WTC11 (cell line): Measurements from ENCODE around the gene ELFN1. TPM values are rescaled to one million over a fixed set of nuclear protein-coding genes. Genes with fewer than 3 reads are reported as not detected.
A peak's percentile ranks its signal among the peaks of the same experiment; 100 is the strongest.

Experiments used
- ATAC-seq: fragments of 200-7000 bp; cut with Tn5 transposase; 2 replicates; pipeline ENCODE4 v1.10.0; 2021; ENCODE audit warnings: mild to moderate bottlenecking, moderate library complexity
- CTCF ChIA-PET: fragments of 300-600 bp; sonication (Branson Sonifier 250); formaldehyde crosslinking; loops from one replicate; lab custom pipeline; 2021; ENCODE audit warnings: antibody characterized with exemption; lab: Charles Lee
- POLR2A ChIA-PET: fragments of 350-600 bp; sonication (Branson Sonifier 250); formaldehyde crosslinking; loops from one replicate; lab custom pipeline; 2021; ENCODE audit warnings: antibody characterized with exemption; lab: Charles Lee
- DNase-seq: peaks from one replicate; pipeline ENCODE4 v3.0.0; 2021; ENCODE audit warnings: low spot score
- H3K27ac Mint-ChIP-seq: 2 replicates; pipeline ENCODE4 v1.8.0; 2021; ENCODE audit warnings: mixed read lengths
- H3K27me3 Mint-ChIP-seq: 2 replicates; pipeline ENCODE4 v1.8.0; 2021; ENCODE audit warnings: low read depth, mild to moderate bottlenecking, moderate library complexity, mixed read lengths
- H3K36me3 Mint-ChIP-seq: 2 replicates; pipeline ENCODE4 v1.8.0; 2021; ENCODE audit warnings: mixed read lengths
- H3K4me1 Mint-ChIP-seq: 2 replicates; pipeline ENCODE4 v1.8.0; 2022; ENCODE audit warnings: mixed read lengths
- H3K4me3 Mint-ChIP-seq: 2 replicates; pipeline ENCODE4 v1.8.0; 2021; ENCODE audit warnings: mild to moderate bottlenecking, moderate library complexity, mixed read lengths
- H3K9me3 Mint-ChIP-seq: 2 replicates; pipeline ENCODE4 v1.8.0; 2021; ENCODE audit warnings: mixed read lengths
- CREM ChIP-seq: sonication (generic); formaldehyde crosslinking; IDR thresholded peaks from 2 replicates; pipeline ENCODE4 v1.8.1; 2022; ENCODE audit warnings: mild to moderate bottlenecking, missing genetic modification reagents, moderate library complexity
- EMX1 ChIP-seq: fragments of 250-450 bp; sonication (Bioruptor Pico); IDR thresholded peaks from 2 replicates; pipeline ENCODE4 v1.8.0; 2021; ENCODE audit warnings: mild to moderate bottlenecking
- FOXK1 ChIP-seq: sonication (generic); formaldehyde crosslinking; IDR thresholded peaks from 2 replicates; pipeline ENCODE4 v1.8.0; 2022; ENCODE audit warnings: mild to moderate bottlenecking, moderate library complexity, missing genetic modification reagents
- GTF2I ChIP-seq: fragments of 250-450 bp; sonication (Bioruptor Pico); conservative IDR thresholded peaks from 2 replicates; pipeline ENCODE4 v1.4.0; 2021; ENCODE audit warnings: mild to moderate bottlenecking
- NFATC4 ChIP-seq: fragments of 250-450 bp; sonication (Bioruptor Pico); IDR thresholded peaks from 2 replicates; pipeline ENCODE4 v1.9.0; 2021; ENCODE audit warnings: mild to moderate bottlenecking
- NR3C1 ChIP-seq: sonication (generic); formaldehyde crosslinking; conservative IDR thresholded peaks from 2 replicates; pipeline ENCODE4 v1.8.1; 2023; ENCODE audit warnings: low read depth, mild to moderate bottlenecking, missing genetic modification reagents
- PRRX2 ChIP-seq: fragments of 250-450 bp; sonication (Bioruptor Pico); IDR thresholded peaks from 2 replicates; pipeline ENCODE4 v1.8.0; 2021; ENCODE audit warnings: mild to moderate bottlenecking
- RORB ChIP-seq: fragments of 250-450 bp; sonication (Bioruptor Pico); IDR thresholded peaks from 2 replicates; pipeline ENCODE4 v1.9.0; 2021; ENCODE audit warnings: mild to moderate bottlenecking
- SMAD3 ChIP-seq: sonication (generic); formaldehyde crosslinking; IDR thresholded peaks from 2 replicates; pipeline ENCODE4 v1.8.0; 2022; ENCODE audit warnings: missing genetic modification reagents, mild to moderate bottlenecking, borderline replicate concordance
- SOX15 ChIP-seq: fragments of 250-450 bp; sonication (Bioruptor Pico); IDR thresholded peaks from 2 replicates; pipeline ENCODE4 v1.9.0; 2021; ENCODE audit warnings: mild to moderate bottlenecking
- TCF7 ChIP-seq: sonication (generic); formaldehyde crosslinking; IDR thresholded peaks from 2 replicates; pipeline ENCODE4 v1.8.0; 2022; ENCODE audit warnings: mild to moderate bottlenecking, low read depth, missing genetic modification reagents, moderate library complexity
- ZNF263 ChIP-seq: sonication (generic); formaldehyde crosslinking; IDR thresholded peaks from 2 replicates; pipeline ENCODE4 v1.8.1; 2022; ENCODE audit warnings: low read depth, mild to moderate bottlenecking, moderate library complexity, missing genetic modification reagents
- ZNF317 ChIP-seq: sonication (generic); formaldehyde crosslinking; IDR thresholded peaks from 2 replicates; pipeline ENCODE4 v1.8.1; 2023; ENCODE audit warnings: low read depth, mild to moderate bottlenecking, moderate library complexity, missing genetic modification reagents, borderline replicate concordance
- ZNF396 ChIP-seq: fragments of 250-450 bp; sonication (Bioruptor Pico); IDR thresholded peaks from 2 replicates; pipeline ENCODE4 v1.8.0; 2021; ENCODE audit warnings: mild to moderate bottlenecking, moderate library complexity, borderline replicate concordance
- total RNA-seq: library from RNA; stranded (reverse); gene quantifications from 3 replicates; pipeline ENCODE4 v1.2.3, GENCODE V29; 2021
- TF ChIP-seq, protein P1 (sequence below): fragments of 250-450 bp; sonication (Bioruptor Pico); IDR thresholded peaks from 2 replicates; pipeline ENCODE4 v1.9.0; 2021; ENCODE audit warnings: mild to moderate bottlenecking, borderline replicate concordance
- TF ChIP-seq, protein P2 (sequence below): sonication (generic); formaldehyde crosslinking; IDR thresholded peaks from 2 replicates; pipeline ENCODE4 v1.8.0; 2023; ENCODE audit warnings: mild to moderate bottlenecking, missing genetic modification reagents
- TF ChIP-seq, protein P3 (sequence below): sonication (generic); formaldehyde crosslinking; IDR thresholded peaks from 2 replicates; pipeline ENCODE4 v1.8.1; 2023; ENCODE audit warnings: mild to moderate bottlenecking, missing genetic modification reagents, borderline replicate concordance
- TF ChIP-seq, protein P4 (sequence below): sonication (generic); formaldehyde crosslinking; IDR thresholded peaks from 2 replicates; pipeline ENCODE4 v1.8.0; 2022; ENCODE audit warnings: mild to moderate bottlenecking, missing genetic modification reagents
- TF ChIP-seq, protein P5 (sequence below): sonication (generic); formaldehyde crosslinking; IDR thresholded peaks from 2 replicates; pipeline ENCODE4 v1.8.0; 2023; ENCODE audit warnings: missing genetic modification reagents, mild to moderate bottlenecking, borderline replicate concordance

The ELFN1 gene
- total RNA-seq, 1 experiment from 2014 or later = 4.6 TPM

DNA sequence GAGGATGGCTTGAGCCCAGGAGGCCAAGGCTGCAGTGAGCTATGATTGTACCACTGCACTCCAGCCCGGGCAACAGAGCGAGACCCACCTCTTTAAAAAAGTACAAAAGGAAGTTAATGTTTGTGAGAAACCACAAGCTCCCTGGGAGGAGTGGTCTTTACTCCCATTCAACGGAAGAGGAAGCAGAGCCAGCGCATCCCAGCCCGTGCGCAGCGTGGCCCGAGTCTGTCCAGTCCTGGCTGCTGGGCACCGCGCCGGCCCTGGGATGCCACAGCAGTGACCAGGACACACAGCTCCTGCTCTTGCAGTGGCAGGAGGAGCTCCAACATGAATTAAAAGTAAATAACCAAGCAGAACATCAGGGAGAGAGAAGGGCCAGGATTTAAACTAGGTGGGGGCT is 68.4 kb downstream of the ELFN1 start:
- Mint-ChIP-seq H3K4me3 (no peak overlapping the region), H3K36me3 (no peaks in the 10 kb centered on the region), H3K27me3 (no peaks in the 10 kb centered on the region), H3K4me1 (no peaks in the 10 kb centered on the region)
- ChIA-PET POLR2A (no interaction called here), CTCF (no interaction called here)
- ATAC-seq = no peak
- no peak for DNase-seq
- TF ChIP-seq, protein P1, sequence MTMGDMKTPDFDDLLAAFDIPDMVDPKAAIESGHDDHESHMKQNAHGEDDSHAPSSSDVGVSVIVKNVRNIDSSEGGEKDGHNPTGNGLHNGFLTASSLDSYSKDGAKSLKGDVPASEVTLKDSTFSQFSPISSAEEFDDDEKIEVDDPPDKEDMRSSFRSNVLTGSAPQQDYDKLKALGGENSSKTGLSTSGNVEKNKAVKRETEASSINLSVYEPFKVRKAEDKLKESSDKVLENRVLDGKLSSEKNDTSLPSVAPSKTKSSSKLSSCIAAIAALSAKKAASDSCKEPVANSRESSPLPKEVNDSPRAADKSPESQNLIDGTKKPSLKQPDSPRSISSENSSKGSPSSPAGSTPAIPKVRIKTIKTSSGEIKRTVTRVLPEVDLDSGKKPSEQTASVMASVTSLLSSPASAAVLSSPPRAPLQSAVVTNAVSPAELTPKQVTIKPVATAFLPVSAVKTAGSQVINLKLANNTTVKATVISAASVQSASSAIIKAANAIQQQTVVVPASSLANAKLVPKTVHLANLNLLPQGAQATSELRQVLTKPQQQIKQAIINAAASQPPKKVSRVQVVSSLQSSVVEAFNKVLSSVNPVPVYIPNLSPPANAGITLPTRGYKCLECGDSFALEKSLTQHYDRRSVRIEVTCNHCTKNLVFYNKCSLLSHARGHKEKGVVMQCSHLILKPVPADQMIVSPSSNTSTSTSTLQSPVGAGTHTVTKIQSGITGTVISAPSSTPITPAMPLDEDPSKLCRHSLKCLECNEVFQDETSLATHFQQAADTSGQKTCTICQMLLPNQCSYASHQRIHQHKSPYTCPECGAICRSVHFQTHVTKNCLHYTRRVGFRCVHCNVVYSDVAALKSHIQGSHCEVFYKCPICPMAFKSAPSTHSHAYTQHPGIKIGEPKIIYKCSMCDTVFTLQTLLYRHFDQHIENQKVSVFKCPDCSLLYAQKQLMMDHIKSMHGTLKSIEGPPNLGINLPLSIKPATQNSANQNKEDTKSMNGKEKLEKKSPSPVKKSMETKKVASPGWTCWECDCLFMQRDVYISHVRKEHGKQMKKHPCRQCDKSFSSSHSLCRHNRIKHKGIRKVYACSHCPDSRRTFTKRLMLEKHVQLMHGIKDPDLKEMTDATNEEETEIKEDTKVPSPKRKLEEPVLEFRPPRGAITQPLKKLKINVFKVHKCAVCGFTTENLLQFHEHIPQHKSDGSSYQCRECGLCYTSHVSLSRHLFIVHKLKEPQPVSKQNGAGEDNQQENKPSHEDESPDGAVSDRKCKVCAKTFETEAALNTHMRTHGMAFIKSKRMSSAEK = no peak
- TF ChIP-seq NFATC4 (CRISPR knock-in tag) = no peak
- no peak for TF ChIP-seq SMAD3 (CRISPR knock-in tag)
- no peak for TF ChIP-seq RORB (CRISPR knock-in tag)
- no peak for TF ChIP-seq ZNF396 (CRISPR knock-in tag)
- TF ChIP-seq PRRX2 (CRISPR knock-in tag) = no peak
- TF ChIP-seq, protein P2, sequence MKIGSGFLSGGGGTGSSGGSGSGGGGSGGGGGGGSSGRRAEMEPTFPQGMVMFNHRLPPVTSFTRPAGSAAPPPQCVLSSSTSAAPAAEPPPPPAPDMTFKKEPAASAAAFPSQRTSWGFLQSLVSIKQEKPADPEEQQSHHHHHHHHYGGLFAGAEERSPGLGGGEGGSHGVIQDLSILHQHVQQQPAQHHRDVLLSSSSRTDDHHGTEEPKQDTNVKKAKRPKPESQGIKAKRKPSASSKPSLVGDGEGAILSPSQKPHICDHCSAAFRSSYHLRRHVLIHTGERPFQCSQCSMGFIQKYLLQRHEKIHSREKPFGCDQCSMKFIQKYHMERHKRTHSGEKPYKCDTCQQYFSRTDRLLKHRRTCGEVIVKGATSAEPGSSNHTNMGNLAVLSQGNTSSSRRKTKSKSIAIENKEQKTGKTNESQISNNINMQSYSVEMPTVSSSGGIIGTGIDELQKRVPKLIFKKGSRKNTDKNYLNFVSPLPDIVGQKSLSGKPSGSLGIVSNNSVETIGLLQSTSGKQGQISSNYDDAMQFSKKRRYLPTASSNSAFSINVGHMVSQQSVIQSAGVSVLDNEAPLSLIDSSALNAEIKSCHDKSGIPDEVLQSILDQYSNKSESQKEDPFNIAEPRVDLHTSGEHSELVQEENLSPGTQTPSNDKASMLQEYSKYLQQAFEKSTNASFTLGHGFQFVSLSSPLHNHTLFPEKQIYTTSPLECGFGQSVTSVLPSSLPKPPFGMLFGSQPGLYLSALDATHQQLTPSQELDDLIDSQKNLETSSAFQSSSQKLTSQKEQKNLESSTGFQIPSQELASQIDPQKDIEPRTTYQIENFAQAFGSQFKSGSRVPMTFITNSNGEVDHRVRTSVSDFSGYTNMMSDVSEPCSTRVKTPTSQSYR = no peak
- no peak for TF ChIP-seq ZNF263 (CRISPR knock-in tag)
- no peak for TF ChIP-seq NR3C1 (CRISPR knock-in tag)
- TF ChIP-seq, protein P3, sequence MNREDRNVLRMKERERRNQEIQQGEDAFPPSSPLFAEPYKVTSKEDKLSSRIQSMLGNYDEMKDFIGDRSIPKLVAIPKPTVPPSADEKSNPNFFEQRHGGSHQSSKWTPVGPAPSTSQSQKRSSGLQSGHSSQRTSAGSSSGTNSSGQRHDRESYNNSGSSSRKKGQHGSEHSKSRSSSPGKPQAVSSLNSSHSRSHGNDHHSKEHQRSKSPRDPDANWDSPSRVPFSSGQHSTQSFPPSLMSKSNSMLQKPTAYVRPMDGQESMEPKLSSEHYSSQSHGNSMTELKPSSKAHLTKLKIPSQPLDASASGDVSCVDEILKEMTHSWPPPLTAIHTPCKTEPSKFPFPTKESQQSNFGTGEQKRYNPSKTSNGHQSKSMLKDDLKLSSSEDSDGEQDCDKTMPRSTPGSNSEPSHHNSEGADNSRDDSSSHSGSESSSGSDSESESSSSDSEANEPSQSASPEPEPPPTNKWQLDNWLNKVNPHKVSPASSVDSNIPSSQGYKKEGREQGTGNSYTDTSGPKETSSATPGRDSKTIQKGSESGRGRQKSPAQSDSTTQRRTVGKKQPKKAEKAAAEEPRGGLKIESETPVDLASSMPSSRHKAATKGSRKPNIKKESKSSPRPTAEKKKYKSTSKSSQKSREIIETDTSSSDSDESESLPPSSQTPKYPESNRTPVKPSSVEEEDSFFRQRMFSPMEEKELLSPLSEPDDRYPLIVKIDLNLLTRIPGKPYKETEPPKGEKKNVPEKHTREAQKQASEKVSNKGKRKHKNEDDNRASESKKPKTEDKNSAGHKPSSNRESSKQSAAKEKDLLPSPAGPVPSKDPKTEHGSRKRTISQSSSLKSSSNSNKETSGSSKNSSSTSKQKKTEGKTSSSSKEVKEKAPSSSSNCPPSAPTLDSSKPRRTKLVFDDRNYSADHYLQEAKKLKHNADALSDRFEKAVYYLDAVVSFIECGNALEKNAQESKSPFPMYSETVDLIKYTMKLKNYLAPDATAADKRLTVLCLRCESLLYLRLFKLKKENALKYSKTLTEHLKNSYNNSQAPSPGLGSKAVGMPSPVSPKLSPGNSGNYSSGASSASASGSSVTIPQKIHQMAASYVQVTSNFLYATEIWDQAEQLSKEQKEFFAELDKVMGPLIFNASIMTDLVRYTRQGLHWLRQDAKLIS = no peak
- TF ChIP-seq, all 79 proteins: peak for 0
- peak overlapping the region; percentile 45; the same call in 1 of the 2 replicates for H3K27ac Mint-ChIP-seq
- H3K9me3 Mint-ChIP-seq = no peaks in the 10 kb centered on the region

DNA sequence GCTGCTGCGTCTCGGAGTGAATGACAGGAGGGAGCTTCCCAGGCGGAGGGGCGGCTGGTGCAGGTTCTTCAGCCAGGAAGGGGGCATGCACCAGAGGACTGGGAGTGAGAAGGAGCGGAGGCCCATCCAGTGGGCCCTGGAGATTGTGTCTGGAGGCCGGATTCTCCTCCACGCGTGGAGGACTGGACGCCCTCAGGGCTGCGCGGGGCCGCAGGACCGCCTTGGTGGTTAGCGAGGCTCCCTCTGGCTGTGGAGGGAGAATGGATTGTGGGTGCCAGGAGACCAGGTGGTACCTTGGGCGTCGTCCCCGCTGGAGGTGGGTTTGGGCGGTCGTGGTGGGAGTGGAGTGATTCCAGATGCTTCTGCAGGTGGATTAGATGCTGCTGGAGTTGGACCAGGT is 68.9 kb downstream of the ELFN1 start:
- Mint-ChIP-seq H3K4me1 (no peaks in the 10 kb centered on the region), H3K36me3 (no peaks in the 10 kb centered on the region), H3K27me3 (no peaks in the 10 kb centered on the region), H3K9me3 (no peaks in the 10 kb centered on the region), H3K27ac (no peak overlapping the region), H3K4me3 (no peak overlapping the region)
- DNase-seq = no peak
- no peak for ATAC-seq
- ChIA-PET CTCF (no interaction called here), POLR2A (no interaction called here)
- TF ChIP-seq ZNF317 (CRISPR knock-in tag) (no peak), CREM (CRISPR knock-in tag) (no peak), SMAD3 (CRISPR knock-in tag) (no peak), SOX15 (CRISPR knock-in tag) (no peak), NFATC4 (CRISPR knock-in tag) (no peak), TCF7 (CRISPR knock-in tag) (no peak), FOXK1 (CRISPR knock-in tag) (no peak), GTF2I (CRISPR knock-in tag) (no peak), EMX1 (no peak)
- TF ChIP-seq, protein P4, sequence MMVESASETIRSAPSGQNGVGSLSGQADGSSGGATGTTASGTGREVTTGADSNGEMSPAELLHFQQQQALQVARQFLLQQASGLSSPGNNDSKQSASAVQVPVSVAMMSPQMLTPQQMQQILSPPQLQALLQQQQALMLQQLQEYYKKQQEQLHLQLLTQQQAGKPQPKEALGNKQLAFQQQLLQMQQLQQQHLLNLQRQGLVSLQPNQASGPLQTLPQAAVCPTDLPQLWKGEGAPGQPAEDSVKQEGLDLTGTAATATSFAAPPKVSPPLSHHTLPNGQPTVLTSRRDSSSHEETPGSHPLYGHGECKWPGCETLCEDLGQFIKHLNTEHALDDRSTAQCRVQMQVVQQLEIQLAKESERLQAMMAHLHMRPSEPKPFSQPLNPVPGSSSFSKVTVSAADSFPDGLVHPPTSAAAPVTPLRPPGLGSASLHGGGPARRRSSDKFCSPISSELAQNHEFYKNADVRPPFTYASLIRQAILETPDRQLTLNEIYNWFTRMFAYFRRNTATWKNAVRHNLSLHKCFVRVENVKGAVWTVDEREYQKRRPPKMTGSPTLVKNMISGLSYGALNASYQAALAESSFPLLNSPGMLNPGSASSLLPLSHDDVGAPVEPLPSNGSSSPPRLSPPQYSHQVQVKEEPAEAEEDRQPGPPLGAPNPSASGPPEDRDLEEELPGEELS (CRISPR knock-in tag) = no peak
- TF ChIP-seq, protein P5, sequence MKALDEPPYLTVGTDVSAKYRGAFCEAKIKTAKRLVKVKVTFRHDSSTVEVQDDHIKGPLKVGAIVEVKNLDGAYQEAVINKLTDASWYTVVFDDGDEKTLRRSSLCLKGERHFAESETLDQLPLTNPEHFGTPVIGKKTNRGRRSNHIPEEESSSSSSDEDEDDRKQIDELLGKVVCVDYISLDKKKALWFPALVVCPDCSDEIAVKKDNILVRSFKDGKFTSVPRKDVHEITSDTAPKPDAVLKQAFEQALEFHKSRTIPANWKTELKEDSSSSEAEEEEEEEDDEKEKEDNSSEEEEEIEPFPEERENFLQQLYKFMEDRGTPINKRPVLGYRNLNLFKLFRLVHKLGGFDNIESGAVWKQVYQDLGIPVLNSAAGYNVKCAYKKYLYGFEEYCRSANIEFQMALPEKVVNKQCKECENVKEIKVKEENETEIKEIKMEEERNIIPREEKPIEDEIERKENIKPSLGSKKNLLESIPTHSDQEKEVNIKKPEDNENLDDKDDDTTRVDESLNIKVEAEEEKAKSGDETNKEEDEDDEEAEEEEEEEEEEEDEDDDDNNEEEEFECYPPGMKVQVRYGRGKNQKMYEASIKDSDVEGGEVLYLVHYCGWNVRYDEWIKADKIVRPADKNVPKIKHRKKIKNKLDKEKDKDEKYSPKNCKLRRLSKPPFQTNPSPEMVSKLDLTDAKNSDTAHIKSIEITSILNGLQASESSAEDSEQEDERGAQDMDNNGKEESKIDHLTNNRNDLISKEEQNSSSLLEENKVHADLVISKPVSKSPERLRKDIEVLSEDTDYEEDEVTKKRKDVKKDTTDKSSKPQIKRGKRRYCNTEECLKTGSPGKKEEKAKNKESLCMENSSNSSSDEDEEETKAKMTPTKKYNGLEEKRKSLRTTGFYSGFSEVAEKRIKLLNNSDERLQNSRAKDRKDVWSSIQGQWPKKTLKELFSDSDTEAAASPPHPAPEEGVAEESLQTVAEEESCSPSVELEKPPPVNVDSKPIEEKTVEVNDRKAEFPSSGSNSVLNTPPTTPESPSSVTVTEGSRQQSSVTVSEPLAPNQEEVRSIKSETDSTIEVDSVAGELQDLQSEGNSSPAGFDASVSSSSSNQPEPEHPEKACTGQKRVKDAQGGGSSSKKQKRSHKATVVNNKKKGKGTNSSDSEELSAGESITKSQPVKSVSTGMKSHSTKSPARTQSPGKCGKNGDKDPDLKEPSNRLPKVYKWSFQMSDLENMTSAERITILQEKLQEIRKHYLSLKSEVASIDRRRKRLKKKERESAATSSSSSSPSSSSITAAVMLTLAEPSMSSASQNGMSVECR = no peak
